Loucy (cell line): ENCODE measurements around the gene MAP6.

Experiments
- H2AFZ ChIP-seq: fragments of 200-600 bp; sonication (generic); 2 replicates; pipeline ENCODE4 v1.6.0; 2016; ENCODE audit warnings: antibody characterized with exemption, mild to moderate bottlenecking, low read length, moderate library complexity
- H3F3A ChIP-seq: fragments of 200-600 bp; 2 replicates; pipeline ENCODE4 v1.6.0; 2016; ENCODE audit warnings: antibody characterized with exemption, low read depth, mild to moderate bottlenecking
- H3K27me3 ChIP-seq: fragments of 200-600 bp; sonication (generic); 2 replicates; pipeline ENCODE4 v1.6.1; 2014; ENCODE audit warnings: low read length, mild to moderate bottlenecking; ENCODE audit not compliant: insufficient read depth, poor library complexity, severe bottlenecking
- H3K36me3 ChIP-seq: fragments of 200-600 bp; sonication (generic); 2 replicates; pipeline ENCODE4 v1.6.1; 2016; ENCODE audit warnings: low read length; ENCODE audit not compliant: insufficient read depth
- H3K4me1 ChIP-seq: fragments of 200-600 bp; sonication (generic); 2 replicates; pipeline ENCODE4 v1.5.1; 2014; ENCODE audit warnings: low read length, mild to moderate bottlenecking; ENCODE audit not compliant: insufficient read depth, poor library complexity, severe bottlenecking
- H3K4me2 ChIP-seq: fragments of 200-600 bp; sonication (generic); 2 replicates; pipeline ENCODE4 v1.6.0; 2014; ENCODE audit warnings: antibody characterized with exemption, low read length, low read depth, mild to moderate bottlenecking; ENCODE audit not compliant: poor library complexity, severe bottlenecking
- H3K4me3 ChIP-seq: fragments of 200-600 bp; sonication (generic); 2 replicates; pipeline ENCODE4 v1.5.1; 2014; ENCODE audit warnings: low read length, mild to moderate bottlenecking, mixed read lengths; ENCODE audit not compliant: poor library complexity, severe bottlenecking
- H3K79me2 ChIP-seq: fragments of 200-600 bp; sonication (generic); 2 replicates; pipeline ENCODE4 v1.6.1; 2014; ENCODE audit warnings: low read length; ENCODE audit not compliant: insufficient read depth
- H3K9ac ChIP-seq: fragments of 200-600 bp; sonication (generic); 2 replicates; pipeline ENCODE4 v1.6.0; 2014; ENCODE audit warnings: mild to moderate bottlenecking, low read depth, low read length, moderate library complexity; ENCODE audit not compliant: poor library complexity, severe bottlenecking
- H3K9me2 ChIP-seq: fragments of 200-600 bp; sonication (generic); replicated peaks from 2 replicates; pipeline ENCODE4 v1.6.1; 2016; ENCODE audit warnings: low read depth, low read length, mixed read lengths
- H3K9me3 ChIP-seq: fragments of 200-600 bp; sonication (generic); 2 replicates; pipeline ENCODE4 v1.6.1; 2014; ENCODE audit warnings: mild to moderate bottlenecking, antibody characterized with exemption, low read length, low read depth; ENCODE audit not compliant: insufficient read depth
- H4K20me1 ChIP-seq: fragments of 200-600 bp; sonication (generic); 2 replicates; pipeline ENCODE4 v1.6.0; 2014; ENCODE audit warnings: antibody characterized with exemption, low read length, mild to moderate bottlenecking; ENCODE audit not compliant: insufficient read depth, poor library complexity, severe bottlenecking
- CTCF ChIP-seq: fragments of 200-600 bp; sonication (generic); conservative IDR thresholded peaks from 2 replicates; pipeline ENCODE4 v1.5.1; 2014; ENCODE audit warnings: mild to moderate bottlenecking, antibody characterized with exemption, low read length
- EZH2phosphoT487 ChIP-seq: fragments of 200-600 bp; IDR thresholded peaks from 2 replicates; pipeline ENCODE4 v1.6.1; 2018; ENCODE audit warnings: antibody characterized with exemption, mild to moderate bottlenecking, moderate library complexity, borderline replicate concordance

MAP6 gene

DNA sequence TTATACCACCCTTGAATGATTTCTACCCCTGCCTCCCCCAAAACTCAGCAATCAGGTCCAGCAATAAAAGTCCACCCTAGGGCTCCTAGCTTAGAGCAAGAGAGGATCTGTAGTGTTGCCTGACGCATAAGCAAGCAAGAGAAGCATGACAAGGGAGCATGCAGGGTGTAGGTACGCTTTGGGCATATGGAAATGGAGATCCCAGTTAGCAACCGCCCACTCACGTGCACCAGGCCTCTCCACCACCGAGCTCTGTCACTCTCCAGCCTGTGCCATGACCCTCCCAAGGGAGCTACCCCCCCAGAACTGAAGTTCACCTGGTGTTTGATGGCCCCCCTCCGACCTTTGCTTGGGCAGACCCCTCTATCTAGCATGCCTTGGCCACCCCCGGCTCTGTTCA lies 67.3 kb downstream of the MAP6 start:
- no peaks in the 10 kb centered on the region for H3K9me3 ChIP-seq
- TF ChIP-seq EZH2phosphoT487 (no peak), CTCF (no peak)
- no peak overlapping the region for H3K4me3 ChIP-seq
- H3K79me2 ChIP-seq = no peaks in the 10 kb centered on the region
- peaks cover 6% of the 10 kb centered on the region for H3K27me3 ChIP-seq
- no peak overlapping the region for H3K4me2 ChIP-seq
- H3K36me3 ChIP-seq = no peaks in the 10 kb centered on the region
- no peaks in the 10 kb centered on the region for H3K9me2 ChIP-seq
- no peaks in the 10 kb centered on the region for H4K20me1 ChIP-seq
- H3F3A ChIP-seq = no peaks in the 10 kb centered on the region
- peaks cover 7% of the 10 kb centered on the region for H3K4me1 ChIP-seq
- no peak overlapping the region for H2AFZ ChIP-seq
- H3K9ac ChIP-seq = no peak overlapping the region

DNA sequence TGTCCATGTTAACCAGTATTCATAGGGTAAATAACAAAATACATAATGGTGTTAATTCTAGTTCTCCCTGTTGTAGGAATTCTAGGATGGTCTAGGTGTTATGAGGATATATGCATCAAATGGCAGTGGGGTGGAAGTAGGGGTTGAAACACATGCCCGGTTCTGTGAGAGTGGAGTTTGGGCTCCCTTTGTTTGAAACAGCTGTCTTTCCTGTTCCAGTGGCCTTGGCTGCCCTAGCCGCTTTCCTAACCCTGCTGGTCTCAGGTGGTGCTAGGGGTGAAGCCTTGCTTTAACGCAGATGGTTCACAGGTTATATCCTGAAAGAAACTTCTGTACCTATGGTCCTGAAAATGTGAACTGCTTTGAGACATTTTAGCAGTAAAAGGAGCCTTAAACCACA lies 68.5 kb downstream of the MAP6 start:
- Histone ChIP-seq H3F3A (no peaks in the 10 kb centered on the region), H3K9me3 (no peaks in the 10 kb centered on the region), H3K9me2 (no peaks in the 10 kb centered on the region), H3K27me3 (peaks cover 6% of the 10 kb centered on the region), H3K4me2 (no peak overlapping the region), H3K4me3 (no peak overlapping the region), H3K36me3 (no peaks in the 10 kb centered on the region), H3K9ac (no peak overlapping the region), H2AFZ (no peak overlapping the region), H4K20me1 (no peaks in the 10 kb centered on the region), H3K79me2 (no peaks in the 10 kb centered on the region), H3K4me1 (peaks cover 7% of the 10 kb centered on the region)
- TF ChIP-seq EZH2phosphoT487 (no peak), CTCF (no peak)

- Histone ChIP-seq H3K79me2 (no peaks in the 10 kb centered on the region), H2AFZ (no peak overlapping the region), H3K4me1 (peaks cover 7% of the 10 kb centered on the region), H3K4me2 (no peak overlapping the region), H4K20me1 (no peaks in the 10 kb centered on the region), H3K27me3 (no peaks in the 10 kb centered on the region), H3F3A (no peaks in the 10 kb centered on the region), H3K36me3 (no peaks in the 10 kb centered on the region), H3K9me3 (no peaks in the 10 kb centered on the region), H3K9ac (no peak overlapping the region), H3K4me3 (no peak overlapping the region), H3K9me2 (no peaks in the 10 kb centered on the region)
- TF ChIP-seq CTCF (no peak), EZH2phosphoT487 (no peak)
Measured at GRCh38 chr11:75598900-75599299, 69.9 kb downstream of the MAP6 start.
